ENCODE measurements around the gene C2. TPM values are rescaled to one million over a fixed set of nuclear protein-coding genes. Genes with fewer than 3 reads are reported as not detected.

The C2 gene
- total RNA-seq, 1 experiment from 2014 or later, result 0.96 TPM

- Histone ChIP-seq H3F3A (ENCODE audit: insufficient read depth, low read depth) (peaks cover 34% of the 10 kb centered on the region), H4K20me1 (ENCODE audit: insufficient read depth) (no peaks in the 10 kb centered on the region), H3K79me2 (ENCODE audit: low read depth) (no peaks in the 10 kb centered on the region), H3K4me3 (no peak overlapping the region), H3K27ac (peak overlapping the region; percentile 36; the same call in 1 of the 2 replicates), H3K27me3 (ENCODE audit: insufficient read depth, low read depth) (no peaks in the 10 kb centered on the region), H3K4me1 (replicated peaks; ENCODE audit: insufficient read depth) (peaks cover 48% of the 10 kb centered on the region), H3K4me2 (peak overlapping the region; percentile 48), H3K9me2 (ENCODE audit: insufficient read depth) (no peaks in the 10 kb centered on the region; the same call in 1 of the 2 replicates), H2AFZ (no peak overlapping the region), H3K36me3 (ENCODE audit: low read depth) (no peaks in the 10 kb centered on the region), H3K9me3 (ENCODE audit: insufficient read depth, low read depth) (no peaks in the 10 kb centered on the region)
- intact Hi-C loops (cut with micrococcal nuclease; ENCODE audit: unreplicated experiment), result no loop called here
- POLR2A ChIA-PET (ENCODE audit: unreplicated experiment), result no interaction called here
- CTCF ChIA-PET, result no interaction called here
- no TSS peak for BruUV-seq (replicated peaks)
- no peak for TF ChIP-seq CTCF (conservative IDR thresholded peaks at IDR 0.05)
- TF ChIP-seq EZH2 (IDR thresholded peaks at IDR 0.05; ENCODE audit: low read depth), result no peak
- DNase-seq, result no peak
Observed at GRCh38 chr6:31947864-31948263, 20.3 kb downstream of the C2 start.

- ChIA-PET CTCF (no interaction called here), POLR2A (ENCODE audit: unreplicated experiment) (interaction anchor here (0.7 kb wide), 1 partner anchor 40 kb away, joined by 3 read pairs; no protein-coding TSS in a partner anchor)
- Histone ChIP-seq H3K27ac (peak overlapping the region; percentile 36), H3F3A (ENCODE audit: insufficient read depth, low read depth) (peaks cover 39% of the 10 kb centered on the region), H3K27me3 (ENCODE audit: insufficient read depth, low read depth) (no peaks in the 10 kb centered on the region), H3K4me3 (no peak overlapping the region), H3K9me2 (ENCODE audit: insufficient read depth) (no peaks in the 10 kb centered on the region; the same call in 1 of the 2 replicates), H2AFZ (no peak overlapping the region), H4K20me1 (ENCODE audit: insufficient read depth) (no peaks in the 10 kb centered on the region), H3K4me2 (peak overlapping the region; percentile 48), H3K9me3 (ENCODE audit: insufficient read depth, low read depth) (no peaks in the 10 kb centered on the region), H3K36me3 (ENCODE audit: low read depth) (no peaks in the 10 kb centered on the region), H3K79me2 (ENCODE audit: low read depth) (no peaks in the 10 kb centered on the region), H3K4me1 (replicated peaks; ENCODE audit: insufficient read depth) (peaks cover 48% of the 10 kb centered on the region)
- BruUV-seq (replicated peaks), result TSS peak; percentile 16
- TF ChIP-seq EZH2 (IDR thresholded peaks at IDR 0.05; ENCODE audit: low read depth) (no peak), CTCF (conservative IDR thresholded peaks at IDR 0.05) (no peak)
- DNase-seq, result no peak
- intact Hi-C loops (cut with micrococcal nuclease; ENCODE audit: unreplicated experiment), result no loop called here
Observed at GRCh38 chr6:31948306-31948705, 20.8 kb downstream of the C2 start.

GRCh38 chr6:31948753-31949413, 21.4 kb downstream of the C2 start:
- H3K9me3 ChIP-seq (ENCODE audit: insufficient read depth, low read depth), result no peaks in the 10 kb centered on the region
- H3K27me3 ChIP-seq (ENCODE audit: insufficient read depth, low read depth), result no peaks in the 10 kb centered on the region
- H2AFZ ChIP-seq, result no peak overlapping the region
- peak; percentile 66 to 86 for DNase-seq
- ChIA-PET CTCF (interaction anchor here (0.6 kb wide), 1 partner anchor 19 kb away, joined by 6 read pairs; no protein-coding TSS in a partner anchor), POLR2A (ENCODE audit: unreplicated experiment) (interaction anchor here (0.7 kb wide), 1 partner anchor 40 kb away, joined by 3 read pairs; no protein-coding TSS in a partner anchor)
- no peaks in the 10 kb centered on the region for H3K79me2 ChIP-seq (ENCODE audit: low read depth)
- H3K4me2 ChIP-seq, result peak overlapping the region; percentile 48
- H3K27ac ChIP-seq, result peak overlapping the region; percentile 46
- intact Hi-C loops (cut with micrococcal nuclease; ENCODE audit: unreplicated experiment), result no loop called here
- H3K4me1 ChIP-seq (replicated peaks; ENCODE audit: insufficient read depth), result peaks cover 48% of the 10 kb centered on the region
- no peak overlapping the region for H3K4me3 ChIP-seq
- H4K20me1 ChIP-seq (ENCODE audit: insufficient read depth), result no peaks in the 10 kb centered on the region
- peaks cover 42% of the 10 kb centered on the region for H3F3A ChIP-seq (ENCODE audit: insufficient read depth, low read depth)
- BruUV-seq (replicated peaks), result no TSS peak
- H3K36me3 ChIP-seq (ENCODE audit: low read depth), result no peaks in the 10 kb centered on the region
- H3K9me2 ChIP-seq (ENCODE audit: insufficient read depth), result no peaks in the 10 kb centered on the region; the same call in 1 of the 2 replicates
- no peak for TF ChIP-seq EZH2 (IDR thresholded peaks at IDR 0.05; ENCODE audit: low read depth)
- TF ChIP-seq CTCF (conservative IDR thresholded peaks at IDR 0.05), result no peak

Measured in PC-9 (cell line).